K562 (cell line): ENCODE results near the gene ZFAND2A. TPM values are rescaled to one million over a fixed set of nuclear protein-coding genes. Genes with fewer than 3 reads are reported as not detected.

Experiments
- ATAC-seq: fragments of 200-7000 bp; cut with Tn5 transposase; 3 replicates; pipeline ENCODE4 v1.9.1; 2020; ENCODE audit warnings: moderate library complexity
- BruUV-seq: library from RNA; stranded (reverse); fragments of 400-500 nt; replicated peaks from 2 replicates; lab custom pipeline; 2021; lab: Mats Ljungman, UMichigan
- CTCF ChIA-PET: fragments of 300-600 bp; formaldehyde crosslinking; extraction: SDS; loops from one replicate; lab custom pipeline; 2021; ENCODE audit warnings: low intra/inter-chr PET ratio; lab: Yijun Ruan, JAX
- POLR2A ChIA-PET: fragments of 300-600, 350-650 bp; sonication (Branson Sonifier 250); formaldehyde crosslinking; extraction: SDS; loops from one replicate; lab custom pipeline; 2021; ENCODE audit warnings: antibody characterized with exemption, inconsistent platforms; lab: Yijun Ruan, JAX
- DNase-seq, 4 experiments: peaks; one replicate each; pipeline versions ENCODE4 v3.0.0 to v3.0.0-alpha.2; 2011 to 2018; ENCODE audit warnings: low spot score in 3 of 4, mixed read lengths in 3 of 4; ENCODE audit errors: extremely low read depth in 1 of 4
- FAIRE-seq: peaks from 2 replicates; lab custom pipeline; 2011; peaks lifted over from hg19 to GRCh38; lab: Jason Lieb, UNC
- H2AFZ ChIP-seq: 2 replicates; pipeline ENCODE4 v1.6.0; 2011; ENCODE audit warnings: low read depth, low read length, control low read depth, inconsistent platforms
- H3K27ac ChIP-seq: fragments of 200-600 bp; 3 replicates; pipeline ENCODE4 v1.8.0; 2011; ENCODE audit warnings: low read depth, mild to moderate bottlenecking, control low read depth, inconsistent platforms, low read length, moderate library complexity, mixed read lengths; ENCODE audit errors: extremely low read depth
- H3K27me3 ChIP-seq, 2 experiments: fragments of 300-600 bp in 1 of 2; 2 replicates in 1 of 2; 3 replicates in 1 of 2; pipeline versions ENCODE4 v1.6.0 to v1.8.0; 2011; ENCODE audit warnings: inconsistent platforms in 2 of 2, low read length in 2 of 2, mild to moderate bottlenecking in 1 of 2, mixed read lengths in 1 of 2, moderate library complexity in 1 of 2; ENCODE audit not compliant: control insufficient read depth in 2 of 2, insufficient read depth in 2 of 2
- H3K36me3 ChIP-seq: fragments of 300-600 bp; 3 replicates; pipeline ENCODE4 v1.8.0; 2011; ENCODE audit warnings: mild to moderate bottlenecking, low read length, inconsistent platforms; ENCODE audit not compliant: control insufficient read depth, insufficient read depth
- H3K4me1 ChIP-seq, 2 experiments: fragments of 200-600 bp in 1 of 2; replicated peaks in 1 of 2; 2 replicates in 1 of 2; 3 replicates in 1 of 2; pipeline versions ENCODE4 v1.5.1 to v1.8.0; 2011; ENCODE audit warnings: inconsistent platforms in 2 of 2, low read length in 2 of 2, mild to moderate bottlenecking in 1 of 2, mixed read lengths in 1 of 2, moderate library complexity in 1 of 2; ENCODE audit not compliant: control insufficient read depth in 2 of 2, insufficient read depth in 2 of 2
- H3K4me2 ChIP-seq: 2 replicates; pipeline ENCODE4 v1.6.1; 2011; ENCODE audit warnings: low read length, control low read depth, inconsistent platforms, mixed read lengths; ENCODE audit not compliant: insufficient read depth
- H3K4me3 ChIP-seq: fragments of 200-600 bp; sonication (generic), shearing (Covaris generic); 2 replicates; pipeline ENCODE4 v1.5.1; 2016; ENCODE audit warnings: control low read depth, inconsistent platforms
- H3K79me2 ChIP-seq: fragments of 200-600 bp; 3 replicates; pipeline ENCODE4 v1.8.0; 2011; ENCODE audit warnings: low read length, inconsistent platforms; ENCODE audit not compliant: control insufficient read depth, insufficient read depth
- H3K9ac ChIP-seq, 2 experiments: 2 replicates each; pipeline versions ENCODE4 v1.6.0 to v1.6.1; 2011; ENCODE audit warnings: low read depth in 2 of 2, low read length in 2 of 2, control low read depth in 1 of 2, inconsistent platforms in 1 of 2, mild to moderate bottlenecking in 1 of 2, mixed read lengths in 1 of 2; ENCODE audit not compliant: insufficient read depth in 1 of 2
- H3K9me1 ChIP-seq: one replicate; pipeline ENCODE4 v1.6.0; 2011; ENCODE audit warnings: inconsistent platforms, mild to moderate bottlenecking, low read length, moderate library complexity; ENCODE audit not compliant: control insufficient read depth, insufficient read depth
- H3K9me3 ChIP-seq: replicated peaks from 2 replicates; pipeline ENCODE4 v1.5.1; 2011; ENCODE audit warnings: low read depth, low read length, inconsistent platforms; ENCODE audit not compliant: control insufficient read depth, insufficient read depth
- H4K20me1 ChIP-seq: replicated peaks from 2 replicates; pipeline ENCODE4 v1.6.1; 2011; ENCODE audit warnings: low read length, inconsistent platforms, mixed read lengths; ENCODE audit not compliant: control insufficient read depth, insufficient read depth
- EP400 ChIP-seq: fragments of 450-650 bp; IDR thresholded peaks from 2 replicates; pipeline ENCODE4 v1.6.1; 2017; ENCODE audit warnings: antibody characterized with exemption, mild to moderate bottlenecking, moderate library complexity
- ETV1 ChIP-seq: fragments of 450-650 bp; conservative IDR thresholded peaks from 2 replicates; pipeline ENCODE4 v1.6.1; 2016; ENCODE audit warnings: missing genetic modification characterization, control low read depth, low read depth, missing compliant biosample characterization
- HIVEP1 ChIP-seq: fragments of 250-450 bp; sonication (Bioruptor Pico); IDR thresholded peaks from 2 replicates; pipeline ENCODE4 v1.4.0; 2020; ENCODE audit warnings: mild to moderate bottlenecking
- HSF4 ChIP-seq: fragments of 250-450 bp; sonication (Bioruptor Pico); IDR thresholded peaks from 2 replicates; pipeline ENCODE4 v2.1.2; 2022; ENCODE audit warnings: mild to moderate bottlenecking, moderate library complexity, borderline replicate concordance
- KAT8 ChIP-seq: fragments of 450-650 bp; IDR thresholded peaks from 2 replicates; pipeline ENCODE4 v1.6.1; 2016; ENCODE audit warnings: low read depth, mild to moderate bottlenecking
- MECOM ChIP-seq: fragments of 250-450 bp; sonication (Bioruptor Pico); IDR thresholded peaks from 2 replicates; pipeline ENCODE4 v1.8.0; 2022; ENCODE audit warnings: inconsistent platforms
- NUFIP1 ChIP-seq: fragments of 450-650 bp; IDR thresholded peaks from 2 replicates; pipeline ENCODE4 v1.6.1; 2018; ENCODE audit not compliant: partially characterized antibody
- POU5F1 ChIP-seq: fragments of 150-350 bp; IDR thresholded peaks from 2 replicates; pipeline ENCODE4 v1.6.1; 2014; ENCODE audit warnings: borderline replicate concordance, low read length, low read depth, mild to moderate bottlenecking; ENCODE audit not compliant: partially characterized antibody
- RBM15 ChIP-seq: fragments of 200-400 bp; formaldehyde crosslinking; IDR thresholded peaks from 2 replicates; pipeline ENCODE4 v1.6.1; 2018; ENCODE audit warnings: mild to moderate bottlenecking, low read length, moderate library complexity; ENCODE audit not compliant: insufficient read depth
- SMARCA4 ChIP-seq: fragments of 450-650 bp; IDR thresholded peaks from 2 replicates; pipeline ENCODE4 v1.6.1; 2016
- TAL1 ChIP-seq: fragments of 450-650 bp; IDR thresholded peaks from 2 replicates; pipeline ENCODE4 v1.6.1; 2016; ENCODE audit warnings: mild to moderate bottlenecking
- WGBS: fragments of 100-300 bp; shearing (Covaris generic); methylation state at CpG from one replicate; pipeline ENCODE4 v1.1.6; 2016; ENCODE audit warnings: low coverage, mixed read lengths; ENCODE audit not compliant: insufficient coverage; ENCODE audit errors: missing lambda C conversion rate; 5-methylcytosine and 5-hydroxymethylcytosine counted together
- in situ Hi-C: fragments of 300-500 bp; cut with MboI; formaldehyde crosslinking; loops from 4 replicates; pipeline ENCODE4 v1.15.0; 2018; ENCODE audit warnings: inconsistent platforms, mixed read lengths
- intact Hi-C: fragments of 100-400 bp; cut with micrococcal nuclease; formaldehyde crosslinking; loops from 2 replicates; pipeline ENCODE4 v1.14.2; 2022
- polyA plus RNA-seq, 8 experiments: library from polyadenylated mRNA; depleted of rRNA in 4 of 8; stranded (reverse) in 5 of 8; unstranded in 3 of 8; fragments of >200 nt; fragmentation: Nextera tagmentation in 2 of 8; fragmentation: Illumina TruSeq in 1 of 8; extraction: Ambion mirVana in 2 of 8; extraction: Trizol in 1 of 8; gene quantifications; 2 replicates each; pipeline versions ENCODE4 v1.2.1 to v1.2.3, GENCODE V29; 2011 to 2014; ENCODE audit warnings: inconsistent platforms in 1 of 8, missing spikeins in 1 of 8
- total RNA-seq, 7 experiments: library from RNA; depleted of rRNA in 6 of 7; stranded (reverse); fragments of >200 nt in 6 of 7; fragmentation: Illumina TruSeq in 2 of 7; extraction: Trizol in 2 of 7; gene quantifications; 2 replicates each; pipeline versions ENCODE4 v1.2.1 to v1.2.3, GENCODE V29; 2011 to 2021; ENCODE audit warnings: low replicate concordance in 1 of 7
- TF ChIP-seq, protein P1 (sequence below): conservative IDR thresholded peaks from 2 replicates; pipeline ENCODE4 v1.6.1; 2011; ENCODE audit warnings: low read depth, mild to moderate bottlenecking, low read length; ENCODE audit not compliant: control insufficient read depth

The ZFAND2A gene
- total and polyA plus RNA-seq, 9 of the 15 experiments (the other 6 are each of a cell fraction or from before 2014, with no cell fraction given): 16.8 to 56.8 (median 26.1) TPM

DNA sequence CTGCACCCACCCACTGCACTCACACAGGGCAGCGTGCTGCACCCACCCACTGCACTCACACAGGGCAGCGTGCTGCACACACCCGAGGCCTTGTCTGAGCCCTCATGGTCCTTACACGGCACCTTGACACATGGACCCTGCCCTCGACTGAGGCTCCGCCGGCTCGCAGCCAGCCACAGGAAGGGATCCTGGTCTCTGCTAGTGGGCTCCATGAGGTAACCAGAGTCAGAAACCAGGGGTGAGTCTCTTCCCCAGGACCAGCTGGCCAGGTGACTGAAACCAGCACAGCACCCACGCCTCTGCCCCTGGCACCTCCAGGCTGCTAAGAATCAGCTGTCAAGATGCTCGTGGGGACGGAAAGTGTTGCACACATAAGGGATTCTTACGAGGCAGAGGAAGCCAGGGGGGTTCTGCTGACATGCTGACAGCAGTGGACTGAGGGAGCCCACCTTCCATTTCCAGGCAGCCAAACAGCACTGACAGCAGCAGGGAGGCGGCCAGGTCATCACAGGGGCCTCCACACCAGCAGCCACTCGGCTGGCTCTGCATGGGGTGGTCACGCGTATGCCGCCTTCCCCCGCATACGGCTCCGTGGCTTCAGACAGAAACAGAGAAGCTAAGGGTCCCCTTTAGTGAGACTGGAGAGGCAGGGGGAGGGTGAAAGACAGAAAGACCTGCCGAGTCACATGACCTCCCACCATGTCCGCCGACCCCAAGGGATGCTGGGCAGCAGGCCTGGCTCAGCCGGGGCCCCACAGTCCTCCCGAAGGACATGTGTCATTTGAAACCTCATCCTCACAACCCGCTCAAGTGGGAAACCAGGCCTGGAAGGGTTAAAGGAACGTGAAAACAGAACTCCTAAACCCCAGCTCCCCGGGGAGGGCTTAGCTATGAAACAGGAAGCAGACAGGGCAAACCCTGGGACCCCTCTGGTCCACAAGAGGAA, 37.8 kb downstream of the ZFAND2A start:
- FAIRE-seq: no peak

More for the DNA sequence above, 37.8 kb downstream of the ZFAND2A start:
- H3K9me3 ChIP-seq: peaks cover 2% of the 10 kb centered on the region; the same call in 1 of the 2 replicates
- H3K36me3 ChIP-seq: peaks cover 23% of the 10 kb centered on the region
- H3K79me2 ChIP-seq: peaks cover 24% of the 10 kb centered on the region
- H3K9ac ChIP-seq: peak overlapping the region in 1 of 2 experiments; percentile 60; a peak in 1 of 4 replicates
- in situ Hi-C loops (no loop called here), intact Hi-C loops (no loop called here)
- H3K4me1 ChIP-seq: peaks cover 0 to 22% of the 10 kb centered on the region in 2 experiments; a peak in 2 of 5 replicates
- no TSS peak for BruUV-seq
- no peaks in the 10 kb centered on the region for H4K20me1 ChIP-seq
- H3K4me2 ChIP-seq: no peak overlapping the region
- no peak overlapping the region for H2AFZ ChIP-seq
- CTCF ChIA-PET: no interaction called here
- 86% methylated on average over 27 of the region's 28 CpGs for WGBS
- no peak overlapping the region for H3K4me3 ChIP-seq
- H3K27ac ChIP-seq: no peak overlapping the region
- POLR2A ChIA-PET: interaction anchor here (0.5 kb wide), 1 partner anchor 11 kb away, joined by 3 read pairs; no protein-coding TSS in a partner anchor
- no peak for TF ChIP-seq HIVEP1 (CRISPR knock-in tag)
- no peak for TF ChIP-seq MECOM
- TF ChIP-seq SMARCA4: no peak
- no peak for TF ChIP-seq HSF4 (CRISPR knock-in tag)
- TF ChIP-seq TAL1: no peak
- no peak for TF ChIP-seq NUFIP1
- TF ChIP-seq KAT8: no peak
- TF ChIP-seq RBM15: no peak
- no peak for TF ChIP-seq ETV1 (tag)
- TF ChIP-seq EP400: no peak
- no peak for TF ChIP-seq POU5F1
- TF ChIP-seq, protein P1, sequence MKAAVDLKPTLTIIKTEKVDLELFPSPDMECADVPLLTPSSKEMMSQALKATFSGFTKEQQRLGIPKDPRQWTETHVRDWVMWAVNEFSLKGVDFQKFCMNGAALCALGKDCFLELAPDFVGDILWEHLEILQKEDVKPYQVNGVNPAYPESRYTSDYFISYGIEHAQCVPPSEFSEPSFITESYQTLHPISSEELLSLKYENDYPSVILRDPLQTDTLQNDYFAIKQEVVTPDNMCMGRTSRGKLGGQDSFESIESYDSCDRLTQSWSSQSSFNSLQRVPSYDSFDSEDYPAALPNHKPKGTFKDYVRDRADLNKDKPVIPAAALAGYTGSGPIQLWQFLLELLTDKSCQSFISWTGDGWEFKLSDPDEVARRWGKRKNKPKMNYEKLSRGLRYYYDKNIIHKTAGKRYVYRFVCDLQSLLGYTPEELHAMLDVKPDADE: no peak
- H3K9me1 ChIP-seq: no peaks in the 10 kb centered on the region
- no peaks in the 10 kb centered on the region for H3K27me3 ChIP-seq
- DNase-seq (no peak), ATAC-seq (no peak)
